ENCODE results near the gene DGKI. TPM values are rescaled to one million over a fixed set of nuclear protein-coding genes. Genes with fewer than 3 reads are reported as not detected.

The DGKI gene
- total RNA-seq, 1 experiment from 2014 or later = not detected

GRCh38 chr7:137606061-137606674 lies 240.6 kb downstream of the DGKI start:
- no TSS peak for BruUV-seq (replicated peaks)
- POLR2A ChIA-PET = no interaction called here
- no peak overlapping the region for H3K4me3 ChIP-seq (ENCODE audit: low read depth in 2 of 2, low read length in 2 of 2)
- ATAC-seq (no peak), DNase-seq (ENCODE audit: low read depth, low spot score) (peak; percentile 41)
- in situ Hi-C loops (cut with HindIII; ENCODE audit: low pct_unique_long_range_greater_than_20kb, low sequenced_read_pairs) = no loop called here
- no peaks in the 10 kb centered on the region for H3K9me3 ChIP-seq (ENCODE audit: control insufficient read depth, insufficient read depth, low read depth, low read length)
- H3K27me3 ChIP-seq (ENCODE audit: control insufficient read depth, insufficient read depth, low read length) = peaks cover 30% of the 10 kb centered on the region
- H3K36me3 ChIP-seq (ENCODE audit: control insufficient read depth, insufficient read depth, low read length) = no peaks in the 10 kb centered on the region
- intact Hi-C loops (cut with micrococcal nuclease; ENCODE audit: unreplicated experiment) = loop anchor here (2.0 to 5.0 kb wide), 2 partner anchors 293 to 401 kb away; no protein-coding TSS in a partner anchor
- no peak overlapping the region for H3K27ac ChIP-seq (ENCODE audit: low read length)
- CTCF ChIA-PET = interaction anchor here (0.7 kb wide), 1 partner anchor 29 kb away, joined by 3 read pairs; no protein-coding TSS in a partner anchor
- TF ChIP-seq SIN3A (IDR thresholded peaks at IDR 0.05; ENCODE audit: borderline replicate concordance, insufficient read depth, low read depth, low read length) = no peak
- peak; percentile 36; the same call in 1 of the 2 replicates for TF ChIP-seq CTCF (IDR thresholded peaks at IDR 0.05)
- H3K4me1 ChIP-seq (ENCODE audit: control insufficient read depth, insufficient read depth, low read length) = no peaks in the 10 kb centered on the region

- ChIA-PET POLR2A (no interaction called here), CTCF (no interaction called here)
- no peak overlapping the region for H3K27ac ChIP-seq (ENCODE audit: low read length)
- H3K4me3 ChIP-seq (ENCODE audit: low read depth in 2 of 2, low read length in 2 of 2) = no peak overlapping the region
- no TSS peak for BruUV-seq (replicated peaks)
- TF ChIP-seq POLR2AphosphoS5 (IDR thresholded peaks at IDR 0.05; ENCODE audit: low read depth, low read length) = no peak
- TF ChIP-seq REST (IDR thresholded peaks at IDR 0.05; ENCODE audit: insufficient read depth in 1 of 2, low read depth in 2 of 2, low read length in 1 of 2) = no peak
- TF ChIP-seq CTCF (IDR thresholded peaks at IDR 0.05) = no peak
- TF ChIP-seq SIN3A (IDR thresholded peaks at IDR 0.05; ENCODE audit: borderline replicate concordance, insufficient read depth, low read depth, low read length) = no peak
- TF ChIP-seq TCF7L2 (IDR thresholded peaks at IDR 0.05; ENCODE audit: low read depth, low read length) = no peak
- no peaks in the 10 kb centered on the region for H3K9me3 ChIP-seq (ENCODE audit: control insufficient read depth, insufficient read depth, low read depth, low read length)
- peaks cover 17% of the 10 kb centered on the region for H3K27me3 ChIP-seq (ENCODE audit: control insufficient read depth, insufficient read depth, low read length)
- intact Hi-C loops (cut with micrococcal nuclease; ENCODE audit: unreplicated experiment) = no loop called here
- no peak for ATAC-seq
- DNase-seq (ENCODE audit: low read depth, low spot score) = no peak
- H3K36me3 ChIP-seq (ENCODE audit: control insufficient read depth, insufficient read depth, low read length) = no peaks in the 10 kb centered on the region
- H3K4me1 ChIP-seq (ENCODE audit: control insufficient read depth, insufficient read depth, low read length) = no peaks in the 10 kb centered on the region
- in situ Hi-C loops (cut with HindIII; ENCODE audit: low pct_unique_long_range_greater_than_20kb, low sequenced_read_pairs) = no loop called here
Measured at GRCh38 chr7:137603043-137603442, 243.7 kb downstream of the DGKI start.
